ENCODE data around the gene BDH1.

DNA sequence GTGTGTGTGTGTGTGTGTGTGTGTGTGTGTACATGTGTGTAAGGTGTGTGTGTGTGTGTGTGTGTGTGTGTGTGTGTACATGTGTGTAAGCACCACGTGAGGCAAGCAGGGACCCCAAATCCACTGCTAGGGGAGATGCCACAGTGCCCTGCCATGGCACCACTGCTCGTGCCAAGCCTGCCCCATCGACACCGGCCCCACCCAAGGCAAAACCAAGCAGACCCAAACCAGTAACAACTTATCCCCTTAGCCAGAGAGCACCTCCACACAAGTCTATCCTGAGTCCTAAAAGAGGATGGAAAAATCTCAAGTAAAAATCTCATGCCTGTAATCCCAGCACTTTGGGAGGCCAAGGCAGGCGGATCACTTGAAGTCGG, 45.1 kb downstream of the BDH1 start:
- TF ChIP-seq, protein P1, sequence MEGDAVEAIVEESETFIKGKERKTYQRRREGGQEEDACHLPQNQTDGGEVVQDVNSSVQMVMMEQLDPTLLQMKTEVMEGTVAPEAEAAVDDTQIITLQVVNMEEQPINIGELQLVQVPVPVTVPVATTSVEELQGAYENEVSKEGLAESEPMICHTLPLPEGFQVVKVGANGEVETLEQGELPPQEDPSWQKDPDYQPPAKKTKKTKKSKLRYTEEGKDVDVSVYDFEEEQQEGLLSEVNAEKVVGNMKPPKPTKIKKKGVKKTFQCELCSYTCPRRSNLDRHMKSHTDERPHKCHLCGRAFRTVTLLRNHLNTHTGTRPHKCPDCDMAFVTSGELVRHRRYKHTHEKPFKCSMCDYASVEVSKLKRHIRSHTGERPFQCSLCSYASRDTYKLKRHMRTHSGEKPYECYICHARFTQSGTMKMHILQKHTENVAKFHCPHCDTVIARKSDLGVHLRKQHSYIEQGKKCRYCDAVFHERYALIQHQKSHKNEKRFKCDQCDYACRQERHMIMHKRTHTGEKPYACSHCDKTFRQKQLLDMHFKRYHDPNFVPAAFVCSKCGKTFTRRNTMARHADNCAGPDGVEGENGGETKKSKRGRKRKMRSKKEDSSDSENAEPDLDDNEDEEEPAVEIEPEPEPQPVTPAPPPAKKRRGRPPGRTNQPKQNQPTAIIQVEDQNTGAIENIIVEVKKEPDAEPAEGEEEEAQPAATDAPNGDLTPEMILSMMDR (conservative IDR thresholded peaks at IDR 0.05; ENCODE audit: low read depth, low read length) = no peak
- TF ChIP-seq EZH2 (IDR thresholded peaks at IDR 0.05; ENCODE audit: borderline replicate concordance, low read depth, low read length, poor library complexity, severe bottlenecking) = no peak

Measured in A673 (cell line).